Gastroesophageal sphincter (tissue), 4 donors: ENCODE results near the gene SGSH. TPM values are rescaled to one million over a fixed set of nuclear protein-coding genes. Genes with fewer than 3 reads are reported as not detected.

Source experiments
- ATAC-seq: fragments of 150-250 bp; one replicate; pipeline ENCODE4 v1.9.1; 2016; ENCODE audit warnings: mild to moderate bottlenecking, moderate library complexity
- H3K27ac ChIP-seq, 4 donors: fragments of 200-600 bp; sonication (generic) in 3 of 4; 1 replicate in 3 of 4; 2 replicates in 1 of 4; pipeline ENCODE4 v1.5.1; 2016 to 2019
- H3K27me3 ChIP-seq: fragments of 200-600 bp; sonication (generic); one replicate; pipeline ENCODE4 v1.5.1; 2019
- H3K36me3 ChIP-seq, 2 donors: fragments of 200-600 bp; sonication (generic); one replicate each; pipeline ENCODE4 v1.5.1; 2019; ENCODE audit warnings: control low read depth in 1 of 2
- H3K4me1 ChIP-seq, 3 donors: fragments of 200-600 bp; sonication (generic); 1 replicate in 2 of 3; 2 replicates in 1 of 3; pipeline ENCODE4 v1.5.1; 2016 to 2019; ENCODE audit warnings: control low read depth in 2 of 3
- H3K4me3 ChIP-seq, 2 donors: fragments of 200-600 bp; sonication (generic); one replicate each; pipeline ENCODE4 v1.5.1; 2019; ENCODE audit warnings: mild to moderate bottlenecking in 1 of 2, moderate library complexity in 1 of 2
- H3K9me3 ChIP-seq, 3 donors: fragments of 200-600 bp; sonication (generic); one replicate each; pipeline ENCODE4 v1.5.1; 2017 to 2019; ENCODE audit warnings: control low read depth in 2 of 3
- EP300 ChIP-seq: sonication (generic); formaldehyde crosslinking; IDR thresholded peaks from one replicate; pipeline ENCODE4 v1.6.1; 2017; ENCODE audit warnings: antibody characterized with exemption, mild to moderate bottlenecking
- POLR2A ChIP-seq, 2 donors: fragments of 450-650 bp; IDR thresholded peaks; one replicate each; pipeline ENCODE4 v1.6.1; 2017; ENCODE audit warnings: antibody characterized with exemption in 2 of 2, mild to moderate bottlenecking in 2 of 2, moderate library complexity in 1 of 2
- POLR2AphosphoS5 ChIP-seq: sonication (generic); formaldehyde crosslinking; IDR thresholded peaks from one replicate; pipeline ENCODE4 v1.6.1; 2017; ENCODE audit warnings: antibody characterized with exemption
- WGBS, 2 donors: methylation state at CpG; one replicate each; pipeline ENCODE4 v1.1.5; 2018; ENCODE audit warnings: low coverage in 1 of 2; 5-methylcytosine and 5-hydroxymethylcytosine counted together
- total RNA-seq, 4 donors: library from RNA; depleted of rRNA; stranded (reverse); fragments of >200 nt; gene quantifications; one replicate each; pipeline ENCODE4 v1.1.0, GENCODE V29; 2016
- TF ChIP-seq, protein P1 (sequence below), 4 experiments: fragments of 200-600 bp in 2 of 4; fragments of 450-650 bp in 2 of 4; sonication (generic) in 1 of 4; IDR thresholded peaks; one replicate each; pipeline ENCODE4 v1.5.1; 2017 to 2019; ENCODE audit warnings: antibody characterized with exemption in 4 of 4, mild to moderate bottlenecking in 2 of 4, moderate library complexity in 2 of 4

SGSH gene
- total RNA-seq, 4 donors from 2014 or later = 16.8 to 39.2 (median 18.2) TPM

DNA sequence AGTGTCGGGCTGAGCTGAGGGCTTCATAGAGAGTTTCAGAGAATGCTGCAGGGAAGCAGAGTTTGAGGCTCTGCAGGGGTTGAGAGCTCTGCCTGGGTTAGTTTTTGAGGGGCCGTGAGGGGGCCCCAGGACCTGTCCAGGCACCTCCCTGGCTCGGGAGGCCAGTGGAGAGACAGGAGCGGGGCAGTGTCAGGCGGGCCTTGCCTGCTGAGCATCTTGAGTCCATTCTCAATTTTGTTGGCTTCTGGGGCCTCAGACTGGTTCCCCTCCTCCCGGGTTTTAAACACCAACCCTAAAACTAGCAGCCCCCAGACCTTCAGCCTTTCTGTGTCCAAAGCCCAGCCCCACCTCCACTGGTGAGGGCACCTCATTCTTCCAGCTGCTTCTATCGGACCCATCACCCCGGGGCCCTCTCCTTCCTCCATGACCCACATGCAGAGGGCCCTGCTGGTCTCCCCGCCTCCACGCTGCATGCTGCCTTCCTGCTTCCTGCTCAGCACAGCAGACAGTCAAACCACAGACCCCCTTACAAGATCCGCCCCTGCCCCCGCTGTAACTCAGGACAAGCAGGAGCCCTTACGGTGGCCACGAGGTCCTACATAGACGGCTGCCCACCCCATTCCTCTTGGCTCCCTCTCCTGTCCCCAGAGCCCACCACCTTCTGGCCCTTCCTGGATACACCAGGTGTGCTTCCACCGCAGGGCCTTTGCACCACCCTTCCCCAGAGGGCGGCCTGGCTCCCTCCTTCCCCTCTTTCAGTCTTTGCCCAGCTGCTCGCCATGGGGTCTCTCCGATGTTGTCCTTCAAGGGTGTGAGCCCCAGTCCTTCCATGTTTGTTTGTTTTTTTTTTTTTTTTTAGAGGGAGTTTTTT, 44.3 kb upstream of the SGSH start:
- H3K36me3 ChIP-seq = peaks cover 0 to 55% of the 10 kb centered on the region in 2 donors
- 78 to 89% methylated on average over 6 to 16 of the region's 19 CpGs for WGBS, 2 donors
- TF ChIP-seq POLR2A (IDR thresholded peaks at IDR 0.05) (no peak), EP300 (no peak), POLR2AphosphoS5 (no peak)
- TF ChIP-seq, protein P1, sequence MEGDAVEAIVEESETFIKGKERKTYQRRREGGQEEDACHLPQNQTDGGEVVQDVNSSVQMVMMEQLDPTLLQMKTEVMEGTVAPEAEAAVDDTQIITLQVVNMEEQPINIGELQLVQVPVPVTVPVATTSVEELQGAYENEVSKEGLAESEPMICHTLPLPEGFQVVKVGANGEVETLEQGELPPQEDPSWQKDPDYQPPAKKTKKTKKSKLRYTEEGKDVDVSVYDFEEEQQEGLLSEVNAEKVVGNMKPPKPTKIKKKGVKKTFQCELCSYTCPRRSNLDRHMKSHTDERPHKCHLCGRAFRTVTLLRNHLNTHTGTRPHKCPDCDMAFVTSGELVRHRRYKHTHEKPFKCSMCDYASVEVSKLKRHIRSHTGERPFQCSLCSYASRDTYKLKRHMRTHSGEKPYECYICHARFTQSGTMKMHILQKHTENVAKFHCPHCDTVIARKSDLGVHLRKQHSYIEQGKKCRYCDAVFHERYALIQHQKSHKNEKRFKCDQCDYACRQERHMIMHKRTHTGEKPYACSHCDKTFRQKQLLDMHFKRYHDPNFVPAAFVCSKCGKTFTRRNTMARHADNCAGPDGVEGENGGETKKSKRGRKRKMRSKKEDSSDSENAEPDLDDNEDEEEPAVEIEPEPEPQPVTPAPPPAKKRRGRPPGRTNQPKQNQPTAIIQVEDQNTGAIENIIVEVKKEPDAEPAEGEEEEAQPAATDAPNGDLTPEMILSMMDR (IDR thresholded peaks at IDR 0.05) = no peak
- peak overlapping the region in 1 of 2 donors; percentile 47 for H3K4me3 ChIP-seq
- no peak for ATAC-seq
- H3K4me1 ChIP-seq = peaks cover 2 to 53% (median 26%) of the 10 kb centered on the region in 3 donors
- H3K9me3 ChIP-seq = no peaks in the 10 kb centered on the region
- no peaks in the 10 kb centered on the region for H3K27me3 ChIP-seq
- peak overlapping the region in 2 of 4 donors; percentile 98 to 99 for H3K27ac ChIP-seq

DNA sequence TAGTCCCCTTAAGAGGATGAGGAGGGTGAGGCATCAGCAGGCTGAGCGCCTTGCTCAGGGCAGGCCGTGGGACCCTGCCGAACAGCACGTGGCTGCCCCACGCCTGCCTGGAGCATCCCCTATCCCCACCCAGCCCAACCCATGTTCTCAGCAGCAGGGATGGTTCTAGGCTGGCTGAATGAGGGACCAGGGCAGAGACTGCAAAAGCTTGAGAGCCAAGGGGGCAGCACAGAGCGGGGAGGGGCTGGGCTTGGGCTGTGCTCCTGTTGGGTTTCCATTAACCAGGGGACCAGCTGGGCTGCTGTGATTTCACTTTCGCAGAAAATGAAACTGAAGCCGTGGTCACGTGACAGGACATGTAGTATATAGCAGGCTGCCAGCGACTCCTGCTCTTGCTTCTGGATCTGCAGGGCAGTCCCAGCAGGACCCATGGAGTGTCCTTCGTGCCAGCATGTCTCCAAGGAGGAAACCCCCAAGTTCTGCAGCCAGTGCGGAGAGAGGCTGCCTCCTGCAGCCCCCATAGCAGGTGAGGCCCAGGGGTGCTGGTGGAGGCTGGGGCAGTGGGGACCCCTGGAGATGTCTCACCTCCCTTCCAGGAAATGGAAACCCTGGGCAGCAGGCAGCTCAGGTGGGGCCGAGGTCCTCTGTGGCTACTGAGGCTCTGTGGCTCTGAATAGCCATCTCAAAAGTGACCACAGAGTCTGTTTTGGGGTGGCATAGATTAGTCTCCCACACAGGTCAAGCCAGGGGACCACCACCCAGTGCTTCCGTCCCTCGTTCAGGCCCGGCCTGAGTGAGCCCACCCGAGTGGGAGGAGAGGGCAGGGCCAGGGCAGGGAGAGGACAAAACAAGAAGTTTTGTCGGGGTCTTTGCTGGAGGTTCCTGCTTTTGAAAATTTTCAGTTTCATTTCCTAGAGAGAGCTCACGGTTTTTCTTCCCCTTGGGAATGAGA, 43.4 kb upstream of the SGSH start:
- WGBS, 2 donors = 8 to 17% methylated on average over 2 to 5 of the region's 19 CpGs

DNA sequence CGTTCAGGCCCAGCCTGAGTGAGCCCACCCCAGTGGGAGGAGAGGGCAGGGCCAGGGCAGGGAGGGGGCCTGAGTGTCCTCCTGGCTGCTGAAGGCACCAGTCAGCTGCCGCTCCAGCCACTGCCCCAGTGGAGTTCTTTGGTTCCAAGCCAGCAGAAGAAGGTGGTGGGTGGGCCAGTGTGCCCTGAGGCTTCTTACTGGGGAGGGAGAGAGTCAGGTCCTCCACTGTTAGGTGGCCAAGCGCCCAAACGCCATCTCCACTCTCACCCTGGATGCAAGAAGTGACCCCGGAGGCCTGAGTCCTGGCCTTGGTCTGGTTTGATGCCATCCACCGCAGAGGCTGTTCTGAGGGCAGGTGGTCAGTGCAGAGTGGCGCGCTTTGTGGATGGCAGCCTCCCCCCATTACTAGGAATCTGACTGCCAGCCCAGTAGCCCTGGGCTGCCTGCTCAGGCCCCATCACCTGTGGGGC, 42.7 kb upstream of the SGSH start:
- no peak for ATAC-seq
- Histone ChIP-seq H3K4me3 (peak overlapping the region; percentile 21 to 47), H3K27me3 (no peaks in the 10 kb centered on the region), H3K9me3 (no peaks in the 10 kb centered on the region), H3K36me3 (peaks cover 0 to 39% of the 10 kb centered on the region in 2 donors), H3K27ac (peak overlapping the region; percentile 12 to 99 (median 97)), H3K4me1 (peaks cover 2 to 55% (median 26%) of the 10 kb centered on the region in 3 donors)
- no CpG with 5 or more reads among the region's 8 CpGs for WGBS, 2 donors
- TF ChIP-seq, protein P1 (IDR thresholded peaks at IDR 0.05) = no peak
- TF ChIP-seq EP300 (no peak), POLR2AphosphoS5 (no peak), POLR2A (IDR thresholded peaks at IDR 0.05) (no peak)

More for the DNA sequence above, 43.4 kb upstream of the SGSH start:
- TF ChIP-seq POLR2A (IDR thresholded peaks at IDR 0.05) (no peak), POLR2AphosphoS5 (no peak)
- TF ChIP-seq, protein P1 (IDR thresholded peaks at IDR 0.05) = peak in 2 of 4 experiments; percentile 6 to 21
- peak overlapping the region; percentile 21 to 47 for H3K4me3 ChIP-seq
- ATAC-seq = peak; percentile 42
- H3K4me1 ChIP-seq = peaks cover 2 to 55% (median 26%) of the 10 kb centered on the region in 3 donors
- peak overlapping the region; percentile 12 to 99 (median 97) for H3K27ac ChIP-seq
- H3K36me3 ChIP-seq = peaks cover 0 to 47% of the 10 kb centered on the region in 2 donors
- no peaks in the 10 kb centered on the region for H3K9me3 ChIP-seq
- no peaks in the 10 kb centered on the region for H3K27me3 ChIP-seq

DNA sequence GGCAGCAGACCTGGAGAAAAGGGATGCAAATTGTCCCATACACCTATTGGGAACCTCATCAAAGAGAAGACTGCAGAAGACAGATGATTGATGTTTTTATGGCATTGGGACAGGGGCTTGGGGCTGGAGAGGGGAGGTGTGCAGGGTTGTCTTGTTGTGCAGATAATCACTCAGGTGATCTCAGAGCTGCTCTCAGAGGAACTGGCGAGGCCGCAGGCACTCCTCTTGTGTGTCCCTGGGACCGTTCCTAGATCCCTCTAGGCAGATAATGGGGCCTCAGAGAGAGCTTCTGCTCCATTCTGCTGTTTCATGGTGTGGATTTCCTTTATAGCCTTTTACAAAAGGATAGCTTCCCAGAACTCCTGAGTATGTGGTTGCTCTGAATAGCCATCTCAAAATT, 42.2 kb upstream of the SGSH start:
- H3K36me3 ChIP-seq = peaks cover 0 to 34% of the 10 kb centered on the region in 2 donors
- H3K4me1 ChIP-seq = peaks cover 2 to 55% (median 26%) of the 10 kb centered on the region in 3 donors
- no peak for TF ChIP-seq EP300
- H3K4me3 ChIP-seq = peak overlapping the region in 1 of 2 donors; percentile 99
- no peak for ATAC-seq
- WGBS, 2 donors = 54 to 90% methylated on average over 2 to 3 of the region's 3 CpGs
- no peaks in the 10 kb centered on the region for H3K27me3 ChIP-seq
- H3K27ac ChIP-seq = peak overlapping the region in 3 of 4 donors; percentile 96 to 99 (median 98)
- H3K9me3 ChIP-seq = no peaks in the 10 kb centered on the region

DNA sequence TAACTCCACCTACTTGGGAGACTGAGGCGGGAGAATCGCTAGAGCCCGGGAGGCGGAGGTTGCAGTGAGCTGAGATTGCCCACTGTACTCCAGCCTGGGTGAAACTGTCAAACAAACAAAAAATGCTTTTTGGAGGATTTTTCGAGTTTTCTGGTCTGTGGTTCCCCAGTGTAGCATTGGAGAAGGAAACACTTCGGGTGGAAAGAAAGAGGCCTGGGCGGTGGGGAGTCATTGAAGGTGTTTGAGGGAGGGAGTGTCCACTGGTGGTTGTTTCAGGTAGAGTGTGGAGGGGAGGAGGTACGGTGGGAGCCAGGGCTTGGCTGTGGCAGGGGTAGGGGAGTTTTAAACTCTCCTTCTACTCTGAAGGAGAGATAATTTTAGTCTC, 41.8 kb upstream of the SGSH start:
- peaks cover 0 to 30% of the 10 kb centered on the region in 2 donors for H3K36me3 ChIP-seq
- 43 to 53% methylated on average over 7 to 8 of the region's 8 CpGs for WGBS, 2 donors
- H3K27me3 ChIP-seq = no peaks in the 10 kb centered on the region
- peak overlapping the region; percentile 96 to 99 (median 98) for H3K27ac ChIP-seq
- no peak for ATAC-seq
- peak overlapping the region; percentile 97 to 99 for H3K4me3 ChIP-seq
- H3K4me1 ChIP-seq = peaks cover 2 to 55% (median 26%) of the 10 kb centered on the region in 3 donors
- no peaks in the 10 kb centered on the region for H3K9me3 ChIP-seq
- TF ChIP-seq EP300 (no peak), POLR2A (IDR thresholded peaks at IDR 0.05) (no peak), POLR2AphosphoS5 (no peak)
- TF ChIP-seq, protein P1 (IDR thresholded peaks at IDR 0.05) = no peak
